LNCaP clone FGC (cell line): ENCODE measurements around the gene AVEN.

Experiments used
- DNase-seq: peaks from one replicate; pipeline ENCODE4 v3.0.0-alpha.2; 2011; ENCODE audit warnings: low read depth
- H3K4me3 ChIP-seq: 2 replicates; pipeline ENCODE4 v1.5.1; 2011; ENCODE audit warnings: mild to moderate bottlenecking, low read depth, low read length, control low read depth
- CTCF ChIP-seq: IDR thresholded peaks from 2 replicates; pipeline ENCODE4 v1.5.1; 2012; ENCODE audit warnings: mild to moderate bottlenecking; ENCODE audit not compliant: control insufficient read depth, insufficient read depth; ENCODE audit errors: extremely low read depth

Gene AVEN

DNA sequence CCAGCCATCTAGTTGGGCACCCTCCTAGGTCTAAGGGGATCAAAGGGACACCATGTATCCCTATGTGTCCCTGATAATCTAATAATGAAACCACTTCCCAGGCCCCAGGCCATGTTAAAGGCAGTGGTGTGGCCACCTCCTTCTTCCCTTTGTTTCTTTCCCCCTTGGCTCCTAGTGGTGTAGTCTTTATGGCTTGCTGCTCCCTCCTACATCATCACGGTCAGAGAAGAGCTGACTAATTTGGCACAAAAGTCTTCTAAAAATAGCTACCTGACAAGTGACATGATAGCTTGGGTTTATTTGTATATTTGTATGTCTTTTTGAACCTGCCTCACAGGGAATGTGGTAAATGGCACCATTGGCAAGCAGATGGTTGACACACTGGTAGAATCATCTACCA lies 201.7 kb downstream of the AVEN start:
- DNase-seq = no peak
- H3K4me3 ChIP-seq = no peak overlapping the region
- TF ChIP-seq CTCF = no peak

GRCh38 chr15:33834892-33835743 lies 203.9 kb downstream of the AVEN start:
- TF ChIP-seq CTCF = no peak
- DNase-seq = no peak
- no peak overlapping the region for H3K4me3 ChIP-seq

GRCh38 chr15:33831646-33832045 lies 207.4 kb downstream of the AVEN start:
- no peak overlapping the region for H3K4me3 ChIP-seq
- DNase-seq = no peak
- no peak for TF ChIP-seq CTCF

DNA sequence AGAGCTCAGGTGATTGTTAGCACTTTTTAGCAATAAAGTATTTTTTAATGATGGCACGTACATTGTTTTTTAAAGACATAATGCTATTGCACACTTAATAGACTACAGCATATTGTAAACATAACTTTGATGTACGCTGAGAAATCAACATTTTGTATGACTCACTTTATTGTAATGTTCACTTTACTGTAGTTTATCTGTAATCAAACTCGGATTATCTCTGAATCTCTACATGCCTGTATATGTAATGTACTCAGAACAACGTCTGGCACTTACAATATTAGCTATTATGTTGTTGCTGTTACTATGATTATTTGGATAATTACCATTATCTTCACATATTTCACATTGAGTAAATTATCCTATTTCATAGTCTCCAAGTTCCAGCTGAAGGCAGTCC lies 208.7 kb downstream of the AVEN start:
- no peak for TF ChIP-seq CTCF
- no peak overlapping the region for H3K4me3 ChIP-seq
- DNase-seq = no peak

DNA sequence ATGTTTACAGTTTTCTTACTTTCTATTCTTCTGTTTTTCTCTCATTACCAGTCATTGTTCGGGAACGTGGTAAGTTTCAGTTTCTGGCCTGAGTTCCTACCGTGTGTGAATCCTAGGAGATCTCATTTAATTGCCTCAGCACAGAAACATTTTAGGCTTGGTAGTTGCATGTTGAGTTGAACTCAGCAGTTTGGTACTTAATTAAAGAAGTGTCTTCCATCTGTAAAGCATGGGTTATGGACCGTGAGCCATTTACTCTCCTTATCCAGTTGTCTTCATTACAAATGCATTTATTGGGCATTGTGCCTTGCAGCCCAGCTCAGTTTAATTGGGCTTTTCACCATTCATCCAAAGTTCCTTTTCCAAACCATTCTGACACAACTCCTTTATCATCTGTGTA lies 212.8 kb downstream of the AVEN start:
- no peak for DNase-seq
- H3K4me3 ChIP-seq = no peak overlapping the region
- TF ChIP-seq CTCF = no peak

GRCh38 chr15:33825453-33825852 lies 213.6 kb downstream of the AVEN start:
- TF ChIP-seq CTCF = no peak
- H3K4me3 ChIP-seq = no peak overlapping the region
- no peak for DNase-seq

GRCh38 chr15:33823119-33823518 lies 215.9 kb downstream of the AVEN start:
- no peak overlapping the region for H3K4me3 ChIP-seq
- no peak for TF ChIP-seq CTCF
- DNase-seq = no peak
